Measurements from ENCODE around the gene CTU2. TPM values are rescaled to one million over a fixed set of nuclear protein-coding genes. Genes with fewer than 3 reads are reported as not detected.
A peak's percentile ranks its signal among the peaks of the same experiment; 100 is the strongest.

The CTU2 gene
- total and polyA plus RNA-seq, 2 donors from 2014 or later: 11.1 to 18.8 TPM

GRCh38 chr16:88759245-88759975, 53.1 kb downstream of the CTU2 start:
- peak overlapping the region in 1 of 2 donors; percentile 32 for H3K27ac ChIP-seq (ENCODE audit: low read depth in 2 of 2, low read length in 2 of 2)
- intact Hi-C loops (cut with DNase I): no loop called here
- FAIRE-seq: no peak
- TF ChIP-seq CTCF (IDR thresholded peaks at IDR 0.05; ENCODE audit: borderline replicate concordance, extremely low read depth, insufficient read depth): peak; percentile 8
- H3K36me3 ChIP-seq (ENCODE audit: control insufficient read depth in 2 of 3, insufficient read depth in 3 of 3, low read length in 3 of 3): no peaks in the 10 kb centered on the region
- H3K27me3 ChIP-seq (ENCODE audit: control insufficient read depth, insufficient read depth, low read length): no peaks in the 10 kb centered on the region
- no peaks in the 10 kb centered on the region for H3K9me3 ChIP-seq (ENCODE audit: control insufficient read depth in 2 of 3, insufficient read depth in 1 of 3, low read length in 3 of 3)
- DNase-seq: no peak
- no peak overlapping the region for H3K4me3 ChIP-seq (ENCODE audit: low read length in 3 of 3)
- H3K4me1 ChIP-seq (ENCODE audit: control insufficient read depth in 2 of 3, insufficient read depth in 2 of 3, low read depth in 1 of 3, low read length in 3 of 3): peaks cover 0 to 60% (median 26%) of the 10 kb centered on the region in 3 donors
- H3K9ac ChIP-seq (ENCODE audit: low read length in 3 of 3): no peak overlapping the region

- no peak for DNase-seq
- no peak for TF ChIP-seq CTCF (IDR thresholded peaks at IDR 0.05; ENCODE audit: borderline replicate concordance, extremely low read depth, insufficient read depth)
- Histone ChIP-seq H3K36me3 (ENCODE audit: control insufficient read depth in 2 of 3, insufficient read depth in 3 of 3, low read length in 3 of 3) (no peaks in the 10 kb centered on the region), H3K27me3 (ENCODE audit: control insufficient read depth, insufficient read depth, low read length) (no peaks in the 10 kb centered on the region), H3K4me3 (ENCODE audit: low read length in 3 of 3) (no peak overlapping the region), H3K9ac (ENCODE audit: low read length in 3 of 3) (peak overlapping the region in 1 of 3 donors; percentile 40), H3K27ac (ENCODE audit: low read depth in 2 of 2, low read length in 2 of 2) (peak overlapping the region; percentile 32 to 40), H3K9me3 (ENCODE audit: control insufficient read depth in 2 of 3, insufficient read depth in 1 of 3, low read length in 3 of 3) (no peaks in the 10 kb centered on the region), H3K4me1 (ENCODE audit: control insufficient read depth in 2 of 3, insufficient read depth in 2 of 3, low read depth in 1 of 3, low read length in 3 of 3) (peaks cover 0 to 63% (median 26%) of the 10 kb centered on the region in 3 donors)
- no peak for FAIRE-seq
- intact Hi-C loops (cut with DNase I): no loop called here
Observed at GRCh38 chr16:88759976-88760350, 53.7 kb downstream of the CTU2 start.

GRCh38 chr16:88760424-88761142, 54.3 kb downstream of the CTU2 start:
- Histone ChIP-seq H3K27me3 (ENCODE audit: control insufficient read depth, insufficient read depth, low read length) (no peaks in the 10 kb centered on the region), H3K36me3 (ENCODE audit: control insufficient read depth in 2 of 3, insufficient read depth in 3 of 3, low read length in 3 of 3) (no peaks in the 10 kb centered on the region), H3K4me1 (ENCODE audit: control insufficient read depth in 2 of 3, insufficient read depth in 2 of 3, low read depth in 1 of 3, low read length in 3 of 3) (peaks cover 0 to 65% (median 29%) of the 10 kb centered on the region in 3 donors), H3K9ac (ENCODE audit: low read length in 3 of 3) (peak overlapping the region in 1 of 3 donors; percentile 40), H3K9me3 (ENCODE audit: control insufficient read depth in 2 of 3, insufficient read depth in 1 of 3, low read length in 3 of 3) (no peaks in the 10 kb centered on the region), H3K4me3 (ENCODE audit: low read length in 3 of 3) (no peak overlapping the region), H3K27ac (ENCODE audit: low read depth in 2 of 2, low read length in 2 of 2) (peak overlapping the region; percentile 43 to 44)
- intact Hi-C loops (cut with DNase I): no loop called here
- TF ChIP-seq CTCF (IDR thresholded peaks at IDR 0.05; ENCODE audit: borderline replicate concordance, extremely low read depth, insufficient read depth): no peak
- DNase-seq (peak in 3 of 5 donors; percentile 49 to 77 (median 68)), FAIRE-seq (no peak)

All from kidney (tissue), 14 donors.